Endothelial cell of umbilical vein (primary cell): ENCODE measurements around the gene NRXN3. TPM values are rescaled to one million over a fixed set of nuclear protein-coding genes. Genes with fewer than 3 reads are reported as not detected.

ENCODE experiments used
- BruUV-seq: library from RNA; stranded (reverse); fragments of 400-500 nt; replicated peaks from 2 replicates; lab custom pipeline; 2021; lab: Mats Ljungman, UMichigan
- CTCF ChIA-PET: fragments of 300-600, 350-600 bp; sonication (Branson Sonifier 250); formaldehyde crosslinking; loops from one replicate; lab custom pipeline; 2021; ENCODE audit warnings: antibody characterized with exemption, inconsistent platforms; lab: Charles Lee
- POLR2A ChIA-PET: fragments of 300-600, 350-600 bp; sonication (Branson Sonifier 250); formaldehyde crosslinking; loops from one replicate; lab custom pipeline; 2021; ENCODE audit warnings: antibody characterized with exemption, inconsistent platforms; lab: Charles Lee
- DNase-seq: peaks from one replicate; pipeline ENCODE4 v3.0.0-alpha.2; 2011; ENCODE audit warnings: low read depth, low spot score
- FAIRE-seq: peaks from 2 replicates; lab custom pipeline; 2011; peaks lifted over from hg19 to GRCh38; lab: Jason Lieb, UNC
- H2AFZ ChIP-seq: 2 replicates; pipeline ENCODE4 v1.6.0; 2012; ENCODE audit warnings: low read depth, low read length, control low read depth, inconsistent platforms
- H3K27ac ChIP-seq: 2 replicates; pipeline ENCODE4 v1.5.1; 2011; ENCODE audit warnings: low read depth, mild to moderate bottlenecking, control low read depth, low read length, moderate library complexity; ENCODE audit not compliant: insufficient read depth
- H3K27me3 ChIP-seq, 2 experiments: 2 replicates each; pipeline versions ENCODE4 v1.6.0 to v1.6.1; 2011; ENCODE audit warnings: low read length in 2 of 2, mixed read lengths in 1 of 2; ENCODE audit not compliant: control insufficient read depth in 2 of 2, insufficient read depth in 2 of 2
- H3K36me3 ChIP-seq, 2 experiments: 2 replicates in 1 of 2; 3 replicates in 1 of 2; pipeline ENCODE4 v1.5.1; 2011; ENCODE audit warnings: low read length in 2 of 2, mild to moderate bottlenecking in 1 of 2, moderate library complexity in 1 of 2; ENCODE audit not compliant: control insufficient read depth in 2 of 2, insufficient read depth in 2 of 2; ENCODE audit errors: extremely low read depth in 1 of 2
- H3K4me1 ChIP-seq: 3 replicates; pipeline ENCODE4 v1.5.1; 2011; ENCODE audit warnings: mild to moderate bottlenecking, low read length; ENCODE audit not compliant: control insufficient read depth, insufficient read depth; ENCODE audit errors: extremely low read depth
- H3K4me2 ChIP-seq: 2 replicates; pipeline ENCODE4 v1.6.1; 2011; ENCODE audit warnings: low read length, control low read depth, mixed read lengths; ENCODE audit not compliant: insufficient read depth
- H3K4me3 ChIP-seq, 3 experiments: fragments of 200-600 bp in 1 of 3; sonication (generic), shearing (Covaris generic) in 1 of 3; replicated peaks in 1 of 3; 2 replicates each; pipeline ENCODE4 v1.5.1; 2011 to 2016; ENCODE audit warnings: control low read depth in 3 of 3, low read length in 3 of 3, mild to moderate bottlenecking in 2 of 3, inconsistent platforms in 1 of 3, low read depth in 1 of 3, moderate library complexity in 1 of 3; ENCODE audit not compliant: insufficient read depth in 1 of 3
- H3K79me2 ChIP-seq: 2 replicates; pipeline ENCODE4 v1.6.0; 2012; ENCODE audit warnings: low read length, inconsistent platforms; ENCODE audit not compliant: control insufficient read depth, insufficient read depth
- H3K9ac ChIP-seq: replicated peaks from 2 replicates; pipeline ENCODE3; 2011; ENCODE audit warnings: low read length, control low read depth; ENCODE audit not compliant: insufficient read depth; ENCODE audit errors: extremely low read depth
- H3K9me1 ChIP-seq: replicated peaks from 3 replicates; pipeline ENCODE4 v1.6.0; 2011; ENCODE audit warnings: mild to moderate bottlenecking, low read length; ENCODE audit not compliant: control insufficient read depth, insufficient read depth; ENCODE audit errors: extremely low read depth
- H3K9me3 ChIP-seq: replicated peaks from 2 replicates; pipeline ENCODE4 v1.5.1; 2012; ENCODE audit warnings: low read length, inconsistent platforms; ENCODE audit not compliant: control insufficient read depth, insufficient read depth
- H4K20me1 ChIP-seq: replicated peaks from 2 replicates; pipeline ENCODE3; 2011; ENCODE audit warnings: mild to moderate bottlenecking, low read length; ENCODE audit not compliant: control insufficient read depth, insufficient read depth; ENCODE audit errors: extremely low read depth
- CTCF ChIP-seq, 2 donors: IDR thresholded peaks; 1 replicate in 1 of 2; 2 replicates in 1 of 2; pipeline ENCODE4 v1.5.1; 2011; ENCODE audit warnings: low read length in 2 of 2, mild to moderate bottlenecking in 2 of 2, moderate library complexity in 2 of 2, control low read depth in 1 of 2, inconsistent platforms in 1 of 2, low read depth in 1 of 2; ENCODE audit not compliant: insufficient read depth in 1 of 2; ENCODE audit errors: extremely low read depth in 1 of 2
- EZH2 ChIP-seq: IDR thresholded peaks from 2 replicates; pipeline ENCODE4 v1.6.1; 2012; ENCODE audit warnings: borderline replicate concordance, low read depth, mild to moderate bottlenecking, moderate library complexity, low read length, inconsistent platforms; ENCODE audit not compliant: severe bottlenecking
- FOS ChIP-seq: IDR thresholded peaks from 2 replicates; pipeline ENCODE4 v1.6.1; 2011; ENCODE audit warnings: mild to moderate bottlenecking, low read length, moderate library complexity, borderline replicate concordance; ENCODE audit not compliant: insufficient read depth
- GATA2 ChIP-seq: IDR thresholded peaks from 2 replicates; pipeline ENCODE4 v1.7.0; 2011; ENCODE audit warnings: low read depth, mild to moderate bottlenecking, moderate library complexity, mixed read lengths, low read length; ENCODE audit not compliant: insufficient read length, insufficient read depth
- JUN ChIP-seq: IDR thresholded peaks from 2 replicates; pipeline ENCODE4 v1.6.1; 2011; ENCODE audit warnings: borderline replicate concordance, low read depth; ENCODE audit not compliant: insufficient read length, insufficient read depth
- MAX ChIP-seq: IDR thresholded peaks from 2 replicates; pipeline ENCODE4 v1.6.1; 2011; ENCODE audit not compliant: insufficient read depth, insufficient read length
- MYC ChIP-seq: IDR thresholded peaks from one replicate; pipeline ENCODE4 v1.6.1; 2011; ENCODE audit warnings: mild to moderate bottlenecking, low read depth, low read length
- POLR2A ChIP-seq: IDR thresholded peaks from 2 replicates; pipeline ENCODE4 v1.6.1; 2012; ENCODE audit warnings: low read depth, mild to moderate bottlenecking, control low read depth, low read length
- POLR2AphosphoS5 ChIP-seq: IDR thresholded peaks from 2 replicates; pipeline ENCODE4 v1.6.1; 2012; ENCODE audit warnings: low read depth, mild to moderate bottlenecking, control low read depth, low read length, moderate library complexity; ENCODE audit not compliant: insufficient read depth
- dilution Hi-C: fragments of 300-500 bp; cut with MboI; formaldehyde crosslinking; loops from one replicate; pipeline ENCODE4 v1.15.0; 2019; ENCODE audit warnings: low sequenced_read_pairs; ENCODE audit not compliant: extremely low pct_ligation_motif_present
- intact Hi-C: fragments of 100-400 bp; cut with micrococcal nuclease; formaldehyde crosslinking; loops from one replicate; pipeline ENCODE4 v1.10.0; 2022
- polyA plus RNA-seq, 4 experiments: library from polyadenylated mRNA; depleted of rRNA in 3 of 4; stranded (reverse) in 3 of 4; unstranded in 1 of 4; fragments of >200 nt; gene quantifications; 2 replicates each; pipeline versions ENCODE4 v1.2.1 to v1.2.3, GENCODE V29; 2011 to 2012; ENCODE audit warnings: missing spikeins in 1 of 4
- total RNA-seq: library from RNA; stranded (reverse); gene quantifications from 2 replicates; pipeline ENCODE4 v1.2.3, GENCODE V29; 2021

Gene NRXN3
- total and polyA plus RNA-seq, 2 donors (not counting 3 experiments of a cell fraction or from before 2014, with no cell fraction given) = 0.72 to 4.2 TPM

- Histone ChIP-seq H3K9me1 (no peaks in the 10 kb centered on the region), H3K9ac (no peak overlapping the region), H3K4me3 (no peak overlapping the region), H3K79me2 (no peaks in the 10 kb centered on the region), H3K9me3 (no peaks in the 10 kb centered on the region), H3K4me2 (no peak overlapping the region), H4K20me1 (no peaks in the 10 kb centered on the region), H3K4me1 (no peaks in the 10 kb centered on the region), H3K27ac (no peak overlapping the region), H3K36me3 (no peaks in the 10 kb centered on the region), H3K27me3 (no peaks in the 10 kb centered on the region), H2AFZ (no peak overlapping the region)
- intact Hi-C loops = no loop called here
- DNase-seq (no peak), FAIRE-seq (no peak)
- BruUV-seq = no TSS peak
- dilution Hi-C loops = no loop called here
- ChIA-PET CTCF (interaction anchor here (0.8 kb wide), 1 partner anchor 41 kb away, joined by 3 read pairs; no protein-coding TSS in a partner anchor), POLR2A (no interaction called here)
- TF ChIP-seq CTCF (IDR thresholded peaks at IDR 0.05; ENCODE audit: extremely low read depth in 1 of 2, insufficient read depth in 1 of 2, low read depth in 1 of 2, low read length in 2 of 2) = no peak
- no peak for TF ChIP-seq GATA2
- TF ChIP-seq EZH2 = no peak
- no peak for TF ChIP-seq MAX
- TF ChIP-seq JUN = no peak
- no peak for TF ChIP-seq MYC
- TF ChIP-seq FOS = no peak
- TF ChIP-seq POLR2A = no peak
- TF ChIP-seq POLR2AphosphoS5 = no peak
Measured at GRCh38 chr14:79294499-79294898, 1124.3 kb downstream of the NRXN3 start.
